OCI-LY1 (cell line): ENCODE measurements around the gene SIGLEC5.

Experiments used
- H2AFZ ChIP-seq: fragments of 200-600 bp; sonication (generic), shearing (Covaris generic); 2 replicates; pipeline ENCODE4 v1.6.0; 2014; ENCODE audit warnings: antibody characterized with exemption, mild to moderate bottlenecking, low read length
- H3F3A ChIP-seq: fragments of 200-600 bp; sonication (generic), shearing (Covaris generic); 2 replicates; pipeline ENCODE4 v1.6.0; 2014; ENCODE audit warnings: mild to moderate bottlenecking, antibody characterized with exemption, low read length, moderate library complexity; ENCODE audit not compliant: insufficient read depth
- H3K27ac ChIP-seq: fragments of 200-600 bp; sonication (generic); 2 replicates; pipeline ENCODE4 v1.5.1; 2014; ENCODE audit warnings: low read length, mixed run types, mild to moderate bottlenecking, low read depth; ENCODE audit not compliant: poor library complexity, severe bottlenecking
- H3K27me3 ChIP-seq: fragments of 200-600 bp; sonication (generic); 2 replicates; pipeline ENCODE4 v1.6.0; 2014; ENCODE audit warnings: antibody characterized with exemption, mild to moderate bottlenecking, low read length, moderate library complexity; ENCODE audit not compliant: insufficient read depth
- H3K36me3 ChIP-seq: fragments of 200-600 bp; sonication (generic); 2 replicates; pipeline ENCODE4 v1.6.1; 2014; ENCODE audit warnings: mild to moderate bottlenecking, antibody characterized with exemption, low read length, moderate library complexity, mixed read lengths; ENCODE audit not compliant: insufficient read depth
- H3K4me1 ChIP-seq: fragments of 200-600 bp; sonication (generic); 2 replicates; pipeline ENCODE4 v1.5.1; 2014; ENCODE audit warnings: mild to moderate bottlenecking, low read length, moderate library complexity; ENCODE audit not compliant: insufficient read depth, severe bottlenecking
- H3K4me2 ChIP-seq: fragments of 200-600 bp; sonication (generic), shearing (Covaris generic); 2 replicates; pipeline ENCODE4 v1.6.1; 2014; ENCODE audit warnings: low read length
- H3K4me3 ChIP-seq: fragments of 200-600 bp; sonication (generic); 2 replicates; pipeline ENCODE4 v1.5.1; 2014; ENCODE audit warnings: low read length, low read depth, mild to moderate bottlenecking, mixed read lengths; ENCODE audit not compliant: poor library complexity, severe bottlenecking
- H3K79me2 ChIP-seq: fragments of 200-600 bp; shearing (Covaris generic); 2 replicates; pipeline ENCODE4 v1.6.1; 2016; ENCODE audit warnings: mixed run types, low read length, mixed read lengths; ENCODE audit not compliant: insufficient read depth
- H3K9ac ChIP-seq: fragments of 200-600 bp; sonication (generic), shearing (Covaris generic); 2 replicates; pipeline ENCODE4 v1.6.1; 2014; ENCODE audit warnings: mild to moderate bottlenecking, low read length, mixed read lengths
- H3K9me2 ChIP-seq: fragments of 200-600 bp; sonication (generic), shearing (Covaris generic); 2 replicates; pipeline ENCODE4 v1.6.1; 2014; ENCODE audit warnings: low read depth, mild to moderate bottlenecking, low read length, mixed read lengths
- H3K9me3 ChIP-seq: fragments of 200-600 bp; shearing (Covaris generic); 2 replicates; pipeline ENCODE4 v1.6.1; 2014; ENCODE audit warnings: low read length, mixed read lengths
- H4K20me1 ChIP-seq: fragments of 200-600 bp; sonication (generic), shearing (Covaris generic); 2 replicates; pipeline ENCODE4 v1.6.0; 2016; ENCODE audit warnings: mild to moderate bottlenecking, low read length; ENCODE audit not compliant: insufficient read depth
- EZH2 ChIP-seq: fragments of 200-600 bp; sonication (generic), shearing (Covaris generic); IDR thresholded peaks from 2 replicates; pipeline ENCODE4 v1.8.0; 2017; ENCODE audit warnings: borderline replicate concordance, mixed run types, mild to moderate bottlenecking, antibody characterized with exemption, low read length, moderate library complexity, mixed read lengths
- TF ChIP-seq, protein P1 (sequence below): fragments of 200-600 bp; sonication (generic), shearing (Covaris generic); IDR thresholded peaks from 2 replicates; pipeline ENCODE4 v1.5.1; 2017; ENCODE audit warnings: mild to moderate bottlenecking, antibody characterized with exemption, low read length, moderate library complexity, mixed read lengths

SIGLEC5 gene

DNA sequence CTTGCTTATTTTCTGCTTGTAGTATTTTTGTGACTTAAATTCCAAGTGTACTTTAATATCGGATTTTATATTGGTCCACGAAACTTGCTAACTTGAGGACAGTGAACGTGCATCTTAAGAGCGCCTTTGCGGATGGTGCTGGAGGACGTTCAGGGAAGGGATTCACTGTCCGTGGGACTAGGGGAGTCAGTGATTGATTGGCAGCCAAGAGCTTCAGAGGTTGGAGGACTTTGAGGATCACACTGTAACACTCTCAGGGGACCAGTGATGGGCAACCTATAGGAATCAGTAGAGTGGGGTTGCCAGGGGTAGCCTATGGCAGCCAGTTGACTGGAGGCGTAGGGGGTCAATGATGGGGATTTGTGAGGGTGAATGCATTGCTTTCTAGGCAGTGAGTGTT is 58.6 kb downstream of the SIGLEC5 start:
- Histone ChIP-seq H3K4me1 (peaks cover 20% of the 10 kb centered on the region), H4K20me1 (no peaks in the 10 kb centered on the region), H3K27me3 (no peaks in the 10 kb centered on the region), H3K4me2 (peak overlapping the region; percentile 98), H3K9ac (peak overlapping the region; percentile 67), H3K9me2 (no peaks in the 10 kb centered on the region), H3K27ac (no peak overlapping the region), H3K36me3 (peaks cover 33% of the 10 kb centered on the region), H2AFZ (no peak overlapping the region), H3K9me3 (no peaks in the 10 kb centered on the region), H3K4me3 (peak overlapping the region; percentile 83), H3F3A (no peaks in the 10 kb centered on the region), H3K79me2 (peaks cover 4% of the 10 kb centered on the region; the same call in 1 of the 2 replicates)
- no peak for TF ChIP-seq EZH2
- TF ChIP-seq, protein P1, sequence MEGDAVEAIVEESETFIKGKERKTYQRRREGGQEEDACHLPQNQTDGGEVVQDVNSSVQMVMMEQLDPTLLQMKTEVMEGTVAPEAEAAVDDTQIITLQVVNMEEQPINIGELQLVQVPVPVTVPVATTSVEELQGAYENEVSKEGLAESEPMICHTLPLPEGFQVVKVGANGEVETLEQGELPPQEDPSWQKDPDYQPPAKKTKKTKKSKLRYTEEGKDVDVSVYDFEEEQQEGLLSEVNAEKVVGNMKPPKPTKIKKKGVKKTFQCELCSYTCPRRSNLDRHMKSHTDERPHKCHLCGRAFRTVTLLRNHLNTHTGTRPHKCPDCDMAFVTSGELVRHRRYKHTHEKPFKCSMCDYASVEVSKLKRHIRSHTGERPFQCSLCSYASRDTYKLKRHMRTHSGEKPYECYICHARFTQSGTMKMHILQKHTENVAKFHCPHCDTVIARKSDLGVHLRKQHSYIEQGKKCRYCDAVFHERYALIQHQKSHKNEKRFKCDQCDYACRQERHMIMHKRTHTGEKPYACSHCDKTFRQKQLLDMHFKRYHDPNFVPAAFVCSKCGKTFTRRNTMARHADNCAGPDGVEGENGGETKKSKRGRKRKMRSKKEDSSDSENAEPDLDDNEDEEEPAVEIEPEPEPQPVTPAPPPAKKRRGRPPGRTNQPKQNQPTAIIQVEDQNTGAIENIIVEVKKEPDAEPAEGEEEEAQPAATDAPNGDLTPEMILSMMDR, result no peak

DNA sequence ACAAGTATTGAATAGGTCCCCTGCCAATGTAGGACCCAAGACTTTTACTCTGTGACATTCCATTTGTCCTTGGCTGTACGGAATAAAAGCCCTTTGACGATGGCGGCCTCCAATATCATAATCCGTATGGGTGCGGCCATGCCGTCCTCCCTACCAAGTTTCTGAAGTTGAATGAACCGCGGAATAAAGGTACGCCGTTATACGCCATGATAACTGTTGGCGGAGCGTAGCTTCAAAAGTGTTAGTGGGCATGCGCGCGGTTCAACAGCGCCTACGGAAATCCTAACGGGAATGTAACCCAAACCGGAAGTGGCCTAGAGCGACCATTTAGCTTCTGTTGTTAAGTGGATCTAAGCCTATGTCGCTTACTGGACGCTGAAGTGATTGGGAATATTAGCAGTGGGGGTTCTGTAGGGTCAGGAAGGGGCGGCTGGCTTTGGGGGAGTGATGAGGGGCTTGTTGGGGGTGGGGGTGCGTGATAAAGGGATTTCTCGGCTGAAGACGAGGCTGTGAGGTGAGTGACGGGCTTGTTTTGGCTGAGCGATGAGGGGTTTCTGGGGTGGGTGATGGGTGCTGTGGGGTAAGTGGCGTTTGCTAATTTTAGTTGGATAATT is 59.1 kb downstream of the SIGLEC5 start, which contains the start of gene ZNF175:
ZNF175 (plus strand) TSS at position 322 of the 614 bp plus-strand sequence. CDS start 2,047 bp downstream, outside the sequence.
- no peaks in the 10 kb centered on the region for H3K9me2 ChIP-seq
- H3K27ac ChIP-seq, result peak within 1 kb of the TSS; percentile 18
- peaks cover 4% of the 10 kb centered on the region; the same call in 1 of the 2 replicates for H3K79me2 ChIP-seq
- H2AFZ ChIP-seq, result peak within 1 kb of the TSS; percentile 90; the same call in 1 of the 2 replicates
- H3K9ac ChIP-seq, result peak within 1 kb of the TSS; percentile 67
- TF ChIP-seq EZH2, result no peak
- TF ChIP-seq, protein P1, result no peak
- H3K4me2 ChIP-seq, result peak within 1 kb of the TSS; percentile 98
- H3K4me3 ChIP-seq, result peak within 1 kb of the TSS; percentile 83
- peaks cover 20% of the 10 kb centered on the region for H3K4me1 ChIP-seq
- no peaks in the 10 kb centered on the region for H3K9me3 ChIP-seq
- H3K27me3 ChIP-seq, result no peaks in the 10 kb centered on the region
- H3F3A ChIP-seq, result no peaks in the 10 kb centered on the region
- no peaks in the 10 kb centered on the region for H4K20me1 ChIP-seq
- H3K36me3 ChIP-seq, result peaks cover 29% of the 10 kb centered on the region; the same call in 1 of the 2 replicates

DNA sequence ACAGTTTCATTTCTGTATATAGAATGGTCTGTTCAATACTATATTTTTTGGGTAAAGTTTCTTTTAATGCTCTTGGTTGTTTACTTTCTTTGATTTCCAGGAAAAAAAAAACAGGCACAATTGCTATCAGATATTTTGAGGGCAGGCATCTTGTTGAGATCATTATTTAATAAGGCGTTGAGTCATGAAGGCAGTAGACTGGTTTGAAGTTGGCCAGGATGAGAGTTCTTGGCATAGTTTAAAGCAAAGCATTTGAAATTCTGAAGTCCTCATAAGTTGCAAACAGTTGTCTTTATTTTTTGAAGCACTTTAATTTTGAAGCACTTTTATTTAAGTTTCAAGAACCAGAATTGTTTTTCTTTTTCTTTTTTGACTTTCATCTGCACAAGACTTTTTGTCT is 61.7 kb downstream of the SIGLEC5 start:
- Histone ChIP-seq H3K36me3 (peaks cover 10% of the 10 kb centered on the region; the same call in 1 of the 2 replicates), H2AFZ (no peak overlapping the region), H3K4me2 (no peak overlapping the region), H3K4me1 (peaks cover 20% of the 10 kb centered on the region), H3K27ac (no peak overlapping the region), H3K9me2 (no peaks in the 10 kb centered on the region), H3K4me3 (no peak overlapping the region), H3K9me3 (no peaks in the 10 kb centered on the region), H4K20me1 (no peaks in the 10 kb centered on the region), H3K9ac (no peak overlapping the region), H3K27me3 (no peaks in the 10 kb centered on the region), H3K79me2 (peaks cover 4% of the 10 kb centered on the region; the same call in 1 of the 2 replicates), H3F3A (no peaks in the 10 kb centered on the region)
- no peak for TF ChIP-seq EZH2
- TF ChIP-seq, protein P1, result no peak
